AG10803 (cell line): ENCODE results near the gene LMO3.

Source experiments
- DNase-seq: peaks from one replicate; pipeline ENCODE4 v3.0.0; 2010; ENCODE audit warnings: low read depth
- H3K4me3 ChIP-seq: 2 replicates; pipeline ENCODE4 v1.5.1; 2011; ENCODE audit warnings: mild to moderate bottlenecking, low read length, control low read depth
- CTCF ChIP-seq: conservative IDR thresholded peaks from 2 replicates; pipeline ENCODE4 v1.5.1; 2011; ENCODE audit warnings: mild to moderate bottlenecking, low read length, control low read depth, inconsistent platforms

The LMO3 gene

GRCh38 chr12:16513231-16513630 lies 92.7 kb downstream of the LMO3 start:
- TF ChIP-seq CTCF = no peak
- DNase-seq = no peak

GRCh38 chr12:16509411-16509810 lies 96.6 kb downstream of the LMO3 start:
- TF ChIP-seq CTCF = no peak
- DNase-seq = no peak
- no peak overlapping the region for H3K4me3 ChIP-seq

More at GRCh38 chr12:16513231-16513630, 92.7 kb downstream of the LMO3 start:
- no peak overlapping the region for H3K4me3 ChIP-seq

- no peak for TF ChIP-seq CTCF
- H3K4me3 ChIP-seq = no peak overlapping the region
- no peak for DNase-seq
These were observed 99.6 kb downstream of the LMO3 start for GRCh38 chr12:16506394-16506793.

- no peak for DNase-seq
- no peak overlapping the region for H3K4me3 ChIP-seq
- no peak for TF ChIP-seq CTCF
These were observed 101.8 kb downstream of the LMO3 start for GRCh38 chr12:16504200-16504599.

- TF ChIP-seq CTCF = no peak
- H3K4me3 ChIP-seq = no peak overlapping the region
- DNase-seq = no peak
These were observed 106.4 kb downstream of the LMO3 start for GRCh38 chr12:16499611-16500010.
